Suprapubic skin (tissue), 3 donors: Measurements from ENCODE around the gene SEMA5A.

Experiments used
- CTCF ChIP-seq, 2 donors: fragments of 200-600 bp in 1 of 2; fragments of 450-650 bp in 1 of 2; sonication (generic) in 1 of 2; IDR thresholded peaks; one replicate each; pipeline ENCODE4 v1.5.1; 2016 to 2019; ENCODE audit warnings: antibody characterized with exemption in 2 of 2, mild to moderate bottlenecking in 1 of 2, moderate library complexity in 1 of 2
- POLR2A ChIP-seq, 2 donors: fragments of 450-650 bp; IDR thresholded peaks; one replicate each; pipeline ENCODE4 v1.6.1; 2017; ENCODE audit warnings: antibody characterized with exemption in 2 of 2, mild to moderate bottlenecking in 2 of 2, moderate library complexity in 2 of 2

- no peak for TF ChIP-seq CTCF (IDR thresholded peaks at IDR 0.05)
- TF ChIP-seq POLR2A (IDR thresholded peaks at IDR 0.05) = no peak
Measured at GRCh38 chr5:9268226-9268625, 277.6 kb downstream of the SEMA5A start.
